HepG2 (cell line): Measurements from ENCODE around the gene LPIN3. TPM values are rescaled to one million over a fixed set of nuclear protein-coding genes. Genes with fewer than 3 reads are reported as not detected.

Source experiments
- ATAC-seq: fragments of 200-7000 bp; cut with Tn5 transposase; 3 replicates; pipeline ENCODE4 v1.9.1; 2020; ENCODE audit warnings: mild to moderate bottlenecking, moderate library complexity
- BruUV-seq: library from RNA; stranded (reverse); fragments of 400-500 nt; replicated peaks from 2 replicates; lab custom pipeline; 2021; lab: Mats Ljungman, UMichigan
- CTCF ChIA-PET: fragments of 300-600 bp; formaldehyde crosslinking; extraction: SDS; loops from one replicate; lab custom pipeline; 2021; ENCODE audit warnings: low total read pairs, inconsistent platforms, low intra/inter-chr PET ratio; lab: Yijun Ruan, JAX
- POLR2A ChIA-PET: fragments of 350-600 bp; sonication (Branson Sonifier 250); formaldehyde crosslinking; loops from one replicate; lab custom pipeline; 2020; ENCODE audit warnings: antibody characterized with exemption, inconsistent platforms; lab: Yijun Ruan, JAX
- DNase-seq: peaks from one replicate; pipeline ENCODE4 v3.0.0-alpha.2; 2015; ENCODE audit warnings: low spot score
- FAIRE-seq: peaks from 3 replicates; lab custom pipeline; 2011; peaks lifted over from hg19 to GRCh38; lab: Jason Lieb, UNC
- H2AFZ ChIP-seq: one replicate; pipeline ENCODE4 v1.6.1; 2011; ENCODE audit warnings: low read length, inconsistent platforms
- H3K27ac ChIP-seq: fragments of 300-600 bp; 3 replicates; pipeline ENCODE4 v1.8.0; 2011; ENCODE audit warnings: mixed run types, mild to moderate bottlenecking, mixed read lengths, low read length, inconsistent platforms; ENCODE audit not compliant: insufficient read depth; ENCODE audit errors: extremely low read length
- H3K27me3 ChIP-seq, 2 experiments: fragments of 200-600 bp in 1 of 2; 2 replicates in 1 of 2; 3 replicates in 1 of 2; pipeline versions ENCODE4 v1.6.0 to v1.8.0; 2011; ENCODE audit warnings: low read length in 2 of 2, mild to moderate bottlenecking in 2 of 2, moderate library complexity in 2 of 2, inconsistent platforms in 1 of 2; ENCODE audit not compliant: insufficient read depth in 2 of 2, control insufficient read depth in 1 of 2
- H3K36me3 ChIP-seq, 2 experiments: fragments of 200-600 bp in 1 of 2; replicated peaks in 1 of 2; 2 replicates in 1 of 2; 3 replicates in 1 of 2; pipeline versions ENCODE4 v1.5.1 to v1.8.0; 2011; ENCODE audit warnings: low read length in 2 of 2, inconsistent platforms in 1 of 2; ENCODE audit not compliant: insufficient read depth in 2 of 2, control insufficient read depth in 1 of 2
- H3K4me1 ChIP-seq: 2 replicates; pipeline ENCODE4 v1.5.1; 2012; ENCODE audit warnings: low read length, inconsistent platforms; ENCODE audit not compliant: insufficient read depth
- H3K4me2 ChIP-seq: 2 replicates; pipeline ENCODE4 v1.6.0; 2011; ENCODE audit warnings: low read depth, low read length, inconsistent platforms
- H3K4me3 ChIP-seq, 3 experiments: fragments of 200-600 bp in 1 of 3; sonication (generic), shearing (Covaris generic) in 1 of 3; replicated peaks in 1 of 3; 2 replicates each; pipeline ENCODE4 v1.5.1; 2011 to 2016; ENCODE audit warnings: low read length in 3 of 3, inconsistent platforms in 2 of 3, low read depth in 2 of 3, mild to moderate bottlenecking in 2 of 3, control low read depth in 1 of 3, mixed read lengths in 1 of 3; ENCODE audit not compliant: insufficient read depth in 1 of 3
- H3K79me2 ChIP-seq: one replicate; pipeline ENCODE4 v1.6.1; 2011; ENCODE audit warnings: low read length, inconsistent platforms; ENCODE audit not compliant: insufficient read depth
- H3K9ac ChIP-seq: 2 replicates; pipeline ENCODE4 v1.6.0; 2011; ENCODE audit warnings: mild to moderate bottlenecking, low read depth, low read length, inconsistent platforms; ENCODE audit not compliant: insufficient read depth
- H3K9me3 ChIP-seq: 2 replicates; pipeline ENCODE4 v1.5.1; 2012; ENCODE audit warnings: mild to moderate bottlenecking, low read length
- H4K20me1 ChIP-seq: 2 replicates; pipeline ENCODE4 v1.6.0; 2011; ENCODE audit warnings: inconsistent platforms, mild to moderate bottlenecking, low read length, moderate library complexity; ENCODE audit not compliant: insufficient read depth
- HCFC1 ChIP-seq: fragments of 150-350 bp; IDR thresholded peaks from 2 replicates; pipeline ENCODE4 v1.6.1; 2014; ENCODE audit warnings: low read depth, low read length
- HNRNPL ChIP-seq: fragments of 200-400 bp; formaldehyde crosslinking; IDR thresholded peaks from 2 replicates; pipeline ENCODE4 v1.6.1; 2017; ENCODE audit warnings: mild to moderate bottlenecking, low read depth, low read length
- HNRNPLL ChIP-seq: fragments of 200-400 bp; formaldehyde crosslinking; IDR thresholded peaks from 2 replicates; pipeline ENCODE4 v1.6.1; 2017; ENCODE audit warnings: mild to moderate bottlenecking, low read depth, low read length; ENCODE audit not compliant: poor library complexity, severe bottlenecking
- IKZF1 ChIP-seq: fragments of 450-650 bp; IDR thresholded peaks from 2 replicates; pipeline ENCODE4 v1.7.1; 2016
- JUNB ChIP-seq: sonication (generic); formaldehyde crosslinking; IDR thresholded peaks from 2 replicates; pipeline ENCODE4 v1.8.0; 2022; ENCODE audit warnings: missing genetic modification reagents, mild to moderate bottlenecking, borderline replicate concordance
- KAT7 ChIP-seq: IDR thresholded peaks from 2 replicates; pipeline ENCODE4 v1.6.1; 2018; ENCODE audit warnings: borderline replicate concordance, missing compliant biosample characterization
- KDM5B ChIP-seq: sonication (generic); formaldehyde crosslinking; IDR thresholded peaks from 2 replicates; pipeline ENCODE4 v1.4.0; 2020; ENCODE audit warnings: missing genetic modification reagents, mild to moderate bottlenecking, borderline replicate concordance
- PATZ1 ChIP-seq: sonication (generic); formaldehyde crosslinking; IDR thresholded peaks from 2 replicates; pipeline ENCODE4 v1.4.0; 2020; ENCODE audit warnings: missing genetic modification reagents
- RFX1 ChIP-seq: fragments of 450-650 bp; IDR thresholded peaks from 2 replicates; pipeline ENCODE4 v1.6.1; 2017
- SMC3 ChIP-seq: IDR thresholded peaks from 2 replicates; pipeline ENCODE4 v1.6.1; 2011; ENCODE audit warnings: low read length, improper control_type of control experiment
- SOX13 ChIP-seq, 3 experiments: fragments of 450-650 bp in 1 of 3; sonication (generic) in 1 of 3; formaldehyde crosslinking in 1 of 3; IDR thresholded peaks in 2 of 3; conservative IDR thresholded peaks in 1 of 3; 2 replicates each; pipeline versions ENCODE4 v1.5.0 to v1.6.1; 2016 to 2020; ENCODE audit warnings: antibody characterized with exemption in 1 of 3, mild to moderate bottlenecking in 1 of 3, missing compliant biosample characterization in 1 of 3, missing genetic modification reagents in 1 of 3, moderate library complexity in 1 of 3
- ZNF143 ChIP-seq: sonication (generic); formaldehyde crosslinking; IDR thresholded peaks from 2 replicates; pipeline ENCODE4 v1.4.0; 2020; ENCODE audit warnings: missing genetic modification reagents
- ZNF431 ChIP-seq: sonication (generic); formaldehyde crosslinking; IDR thresholded peaks from 2 replicates; pipeline ENCODE4 v1.9.0; 2022; ENCODE audit warnings: missing genetic modification reagents, low read depth, mild to moderate bottlenecking, borderline replicate concordance
- ZNF800 ChIP-seq: sonication (generic); formaldehyde crosslinking; IDR thresholded peaks from 2 replicates; pipeline ENCODE4 v1.4.0; 2020; ENCODE audit warnings: missing genetic modification reagents
- ZSCAN31 ChIP-seq: sonication (generic); formaldehyde crosslinking; IDR thresholded peaks from 2 replicates; pipeline ENCODE4 v1.5.0; 2020; ENCODE audit warnings: low read depth, mild to moderate bottlenecking, missing genetic modification reagents
- WGBS: methylation state at CpG from one replicate; pipeline ENCODE4 v1.1.6; 2017; ENCODE audit warnings: low lambda C conversion rate; 5-methylcytosine and 5-hydroxymethylcytosine counted together
- in situ Hi-C: cut with HindIII; loops from 2 replicates; pipeline ENCODE4 v1.10.0; 2017; ENCODE audit warnings: low pct_unique_long_range_greater_than_20kb; ENCODE audit not compliant: extremely low pct_ligation_motif_present
- intact Hi-C: fragments of 100-400 bp; cut with micrococcal nuclease; formaldehyde crosslinking; loops from one replicate; pipeline ENCODE4 v1.10.0; 2022; ENCODE audit not compliant: unreplicated experiment
- polyA plus RNA-seq, 8 experiments: library from polyadenylated mRNA; depleted of rRNA in 3 of 8; stranded (reverse) in 7 of 8; unstranded in 1 of 8; fragments of >200 nt; fragmentation: Illumina TruSeq in 4 of 8; extraction: Trizol in 4 of 8; gene quantifications; 2 replicates each; pipeline versions ENCODE4 v1.2.1 to v1.2.3, GENCODE V29; 2011 to 2016; ENCODE audit warnings: low read depth in 4 of 8, missing spikeins in 1 of 8, mixed read lengths in 1 of 8; ENCODE audit not compliant: insufficient read depth in 1 of 8
- total RNA-seq, 5 experiments: library from RNA; depleted of rRNA; stranded (reverse); fragments of >200 nt; fragmentation: Illumina TruSeq; extraction: Trizol; gene quantifications; 2 replicates each; pipeline ENCODE4 v1.2.3, GENCODE V29; 2016; ENCODE audit warnings: low read depth in 1 of 5
- TF ChIP-seq, protein P1 (sequence below): sonication (generic); formaldehyde crosslinking; IDR thresholded peaks from 2 replicates; pipeline ENCODE4 v1.5.0; 2020; ENCODE audit warnings: mild to moderate bottlenecking, missing genetic modification reagents, moderate library complexity

LPIN3 gene
- total and polyA plus RNA-seq, 2 of the 13 experiments (the other 11 are each of a cell fraction or from before 2014, with no cell fraction given): 14.2 to 28.6 TPM

DNA sequence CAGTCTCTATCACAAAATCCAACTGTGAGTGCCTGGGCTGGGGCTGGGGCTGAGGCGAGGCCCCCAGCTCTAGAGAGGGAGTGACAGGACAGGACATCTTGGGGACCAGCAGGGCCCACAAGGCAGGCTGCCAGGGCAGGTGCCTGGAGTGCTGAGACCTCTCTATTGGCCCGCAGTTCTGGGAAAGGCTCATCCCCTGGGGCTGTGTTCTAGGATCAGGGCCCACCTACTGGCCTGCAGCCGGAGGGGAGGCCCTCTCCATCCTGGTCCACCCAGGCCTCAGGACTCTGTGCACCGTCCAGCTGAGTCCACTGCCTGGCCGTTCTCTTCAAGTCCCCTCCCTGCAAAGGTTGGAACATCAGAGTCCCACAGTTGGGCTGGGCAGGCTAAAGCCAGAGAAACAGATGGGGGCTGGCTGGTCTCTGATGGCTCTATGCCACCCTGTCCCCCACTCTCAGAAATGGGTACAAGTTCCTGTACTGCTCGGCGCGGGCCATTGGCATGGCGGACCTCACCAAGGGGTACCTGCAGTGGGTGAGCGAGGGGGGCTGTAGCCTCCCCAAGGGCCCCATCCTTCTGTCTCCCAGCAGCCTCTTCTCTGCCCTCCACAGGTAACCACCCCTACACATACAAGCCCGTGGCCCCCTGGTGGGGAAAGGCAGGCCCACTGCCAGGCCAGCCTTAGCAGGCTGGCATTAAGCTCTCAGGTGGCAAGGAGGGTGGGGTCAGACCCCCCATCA is 17.0 kb downstream of the LPIN3 start (continued):
- peak; percentile 95 for TF ChIP-seq HNRNPL
- TF ChIP-seq ZNF800 (CRISPR knock-in tag): no peak
- no peak for TF ChIP-seq ZSCAN31 (CRISPR knock-in tag)
- TF ChIP-seq ZNF143 (CRISPR knock-in tag): no peak
- TF ChIP-seq RFX1: no peak
- no peak for TF ChIP-seq JUNB (CRISPR knock-in tag)
- TF ChIP-seq SMC3: peak; percentile 13; the same call in 1 of the 2 replicates
- TF ChIP-seq HNRNPLL: peak; percentile 11
- TF ChIP-seq, protein P1, sequence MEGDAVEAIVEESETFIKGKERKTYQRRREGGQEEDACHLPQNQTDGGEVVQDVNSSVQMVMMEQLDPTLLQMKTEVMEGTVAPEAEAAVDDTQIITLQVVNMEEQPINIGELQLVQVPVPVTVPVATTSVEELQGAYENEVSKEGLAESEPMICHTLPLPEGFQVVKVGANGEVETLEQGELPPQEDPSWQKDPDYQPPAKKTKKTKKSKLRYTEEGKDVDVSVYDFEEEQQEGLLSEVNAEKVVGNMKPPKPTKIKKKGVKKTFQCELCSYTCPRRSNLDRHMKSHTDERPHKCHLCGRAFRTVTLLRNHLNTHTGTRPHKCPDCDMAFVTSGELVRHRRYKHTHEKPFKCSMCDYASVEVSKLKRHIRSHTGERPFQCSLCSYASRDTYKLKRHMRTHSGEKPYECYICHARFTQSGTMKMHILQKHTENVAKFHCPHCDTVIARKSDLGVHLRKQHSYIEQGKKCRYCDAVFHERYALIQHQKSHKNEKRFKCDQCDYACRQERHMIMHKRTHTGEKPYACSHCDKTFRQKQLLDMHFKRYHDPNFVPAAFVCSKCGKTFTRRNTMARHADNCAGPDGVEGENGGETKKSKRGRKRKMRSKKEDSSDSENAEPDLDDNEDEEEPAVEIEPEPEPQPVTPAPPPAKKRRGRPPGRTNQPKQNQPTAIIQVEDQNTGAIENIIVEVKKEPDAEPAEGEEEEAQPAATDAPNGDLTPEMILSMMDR: peak; percentile 44

- WGBS: 88% methylated on average over 9 of the region's 9 CpGs
- TF ChIP-seq IKZF1: no peak
- TF ChIP-seq ZNF431: 0 out of 2 replicates have a peak, but pooled peaks have one; percentile 39
- TF ChIP-seq KDM5B (CRISPR knock-in tag): 0 out of 2 replicates have a peak, but pooled peaks have one; percentile 22
- TF ChIP-seq KAT7 (CRISPR knock-in tag): no peak
- TF ChIP-seq SOX13 (IDR thresholded peaks at IDR 0.05): no peak
- TF ChIP-seq SOX13 (CRISPR knock-in tag; conservative IDR thresholded peaks at IDR 0.05 in 1 of 2, IDR thresholded peaks at IDR 0.05 in 1 of 2): no peak
- TF ChIP-seq HCFC1: no peak
- TF ChIP-seq PATZ1 (CRISPR knock-in tag): no peak
Observed at GRCh38 chr20:41358230-41358629, 17.6 kb downstream of the LPIN3 start.

More at GRCh38 chr20:41358230-41358629, 17.6 kb downstream of the LPIN3 start:
- FAIRE-seq (no peak), ATAC-seq (no peak), DNase-seq (no peak)
- BruUV-seq: no TSS peak
- H3K36me3 ChIP-seq: peaks cover 9 to 10% of the 10 kb centered on the region in 2 experiments; a peak in 3 of 5 replicates
- peak overlapping the region; percentile 29 for H3K4me2 ChIP-seq
- H3K9ac ChIP-seq: no peak overlapping the region
- intact Hi-C loops (loop anchor here (2.0 kb wide), 1 partner anchor 17 kb away; the partner anchor contains the start of gene LPIN3), in situ Hi-C loops (no loop called here)
- no peaks in the 10 kb centered on the region for H3K9me3 ChIP-seq
- H3K4me3 ChIP-seq: 0 out of 6 replicates have a peak overlapping the region, but pooled peaks of 1 of the 3 experiments have one; percentile 3
- CTCF ChIA-PET: no interaction called here
- H4K20me1 ChIP-seq: no peaks in the 10 kb centered on the region
- no peak overlapping the region for H3K27ac ChIP-seq
- POLR2A ChIA-PET: no interaction called here
- peaks cover 13% of the 10 kb centered on the region for H3K4me1 ChIP-seq
- no peak overlapping the region for H2AFZ ChIP-seq
- no peaks in the 10 kb centered on the region for H3K27me3 ChIP-seq
- no peaks in the 10 kb centered on the region for H3K79me2 ChIP-seq
